ENCODE measurements around the gene MUSK.
"Not testable (repeated sequence)": the region's sequence is repeated elsewhere in the genome, so short reads cannot be mapped to it uniquely, and the experiment has no call there.

The MUSK gene

GRCh38 chr9:110755179-110755578 lies 86.6 kb downstream of the MUSK start:
- in situ Hi-C loops (cut with MboI; ENCODE audit: low sequenced_read_pairs) = no loop called here

GRCh38 chr9:110758201-110758600 lies 89.6 kb downstream of the MUSK start:
- in situ Hi-C loops (cut with MboI; ENCODE audit: low sequenced_read_pairs) = no loop called here

- in situ Hi-C loops (cut with MboI; ENCODE audit: low sequenced_read_pairs) = no loop called here
Observed at GRCh38 chr9:110762783-110763182, 94.2 kb downstream of the MUSK start.

GRCh38 chr9:110763568-110763967 lies 95.0 kb downstream of the MUSK start:
- in situ Hi-C loops (cut with MboI; ENCODE audit: low sequenced_read_pairs) = no loop called here

GRCh38 chr9:110764006-110764405 lies 95.4 kb downstream of the MUSK start:
- in situ Hi-C loops (cut with MboI; ENCODE audit: low sequenced_read_pairs) = no loop called here

GRCh38 chr9:110765926-110766325 lies 97.3 kb downstream of the MUSK start:
- in situ Hi-C loops (cut with MboI; ENCODE audit: low sequenced_read_pairs) = no loop called here

GRCh38 chr9:110767559-110768063 lies 99.0 kb downstream of the MUSK start:
- in situ Hi-C loops (cut with MboI; ENCODE audit: low sequenced_read_pairs) = no loop called here

GRCh38 chr9:110768886-110769285 lies 100.3 kb downstream of the MUSK start:
- in situ Hi-C loops (cut with MboI; ENCODE audit: low sequenced_read_pairs) = no loop called here

GRCh38 chr9:110769667-110770066 lies 101.1 kb downstream of the MUSK start:
- in situ Hi-C loops (cut with MboI; ENCODE audit: low sequenced_read_pairs) = no loop called here

GRCh38 chr9:110775724-110776123 lies 107.1 kb downstream of the MUSK start:
- in situ Hi-C loops (cut with MboI; ENCODE audit: low sequenced_read_pairs) = no loop called here

- in situ Hi-C loops (cut with MboI; ENCODE audit: low sequenced_read_pairs) = no loop called here
Observed at GRCh38 chr9:110776221-110776620, 107.6 kb downstream of the MUSK start.

GRCh38 chr9:110777196-110777875 lies 108.7 kb downstream of the MUSK start:
- in situ Hi-C loops (cut with MboI; ENCODE audit: low sequenced_read_pairs) = no loop called here

GRCh38 chr9:110777876-110778215 lies 109.3 kb downstream of the MUSK start:
- in situ Hi-C loops (cut with MboI; ENCODE audit: low sequenced_read_pairs) = no loop called here

- in situ Hi-C loops (cut with MboI; ENCODE audit: low sequenced_read_pairs) = no loop called here
Observed at GRCh38 chr9:110782701-110783100, 114.1 kb downstream of the MUSK start.

GRCh38 chr9:110784309-110784708 lies 115.7 kb downstream of the MUSK start:
- in situ Hi-C loops (cut with MboI; ENCODE audit: low sequenced_read_pairs) = no loop called here

- in situ Hi-C loops (cut with MboI; ENCODE audit: low sequenced_read_pairs) = no loop called here
Observed at GRCh38 chr9:110785166-110785565, 116.6 kb downstream of the MUSK start.

- in situ Hi-C loops (cut with MboI; ENCODE audit: low sequenced_read_pairs) = not testable (repeated sequence)
Observed at GRCh38 chr9:110788396-110788795, 119.8 kb downstream of the MUSK start.

- in situ Hi-C loops (cut with MboI; ENCODE audit: low sequenced_read_pairs) = no loop called here
Observed at GRCh38 chr9:110788871-110789270, 120.3 kb downstream of the MUSK start.

- in situ Hi-C loops (cut with MboI; ENCODE audit: low sequenced_read_pairs) = no loop called here
Observed at GRCh38 chr9:110797611-110798010, 129.0 kb downstream of the MUSK start.

- in situ Hi-C loops (cut with MboI; ENCODE audit: low sequenced_read_pairs) = no loop called here
Observed at GRCh38 chr9:110799396-110799795, 130.8 kb downstream of the MUSK start.

- in situ Hi-C loops (cut with MboI; ENCODE audit: low sequenced_read_pairs) = no loop called here
Observed at GRCh38 chr9:110801426-110801825, 132.8 kb downstream of the MUSK start.

- in situ Hi-C loops (cut with MboI; ENCODE audit: low sequenced_read_pairs) = no loop called here
Observed at GRCh38 chr9:110802416-110803035, 133.9 kb downstream of the MUSK start.

All from hTERT RPE-1 (cell line).